ENCODE data around the gene EGFL6.
"Not testable (repeated sequence)": the region's sequence is repeated elsewhere in the genome, so short reads cannot be mapped to it uniquely, and the experiment has no call there.

EGFL6 gene

DNA sequence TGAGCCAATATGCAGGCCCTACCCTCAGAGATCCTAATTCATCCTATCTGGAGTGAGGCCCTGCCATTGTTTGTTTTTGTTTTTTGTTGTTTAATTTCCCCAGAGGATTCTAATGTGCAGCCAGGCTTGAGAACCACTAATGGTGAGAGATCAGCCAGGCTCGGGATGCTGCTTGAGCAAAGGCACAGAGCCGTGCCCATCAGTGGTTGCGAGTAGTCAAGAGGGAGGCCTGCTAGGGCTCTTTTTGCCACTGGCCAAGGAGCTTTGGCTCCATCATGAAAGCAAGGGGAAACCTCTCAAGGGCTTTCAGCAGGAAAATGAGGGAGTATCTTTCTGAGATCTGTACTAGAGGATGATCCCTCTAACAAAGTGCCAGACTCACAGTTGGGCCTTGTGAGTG is 86.3 kb downstream of the EGFL6 start:
- DNase-seq: no peak

DNA sequence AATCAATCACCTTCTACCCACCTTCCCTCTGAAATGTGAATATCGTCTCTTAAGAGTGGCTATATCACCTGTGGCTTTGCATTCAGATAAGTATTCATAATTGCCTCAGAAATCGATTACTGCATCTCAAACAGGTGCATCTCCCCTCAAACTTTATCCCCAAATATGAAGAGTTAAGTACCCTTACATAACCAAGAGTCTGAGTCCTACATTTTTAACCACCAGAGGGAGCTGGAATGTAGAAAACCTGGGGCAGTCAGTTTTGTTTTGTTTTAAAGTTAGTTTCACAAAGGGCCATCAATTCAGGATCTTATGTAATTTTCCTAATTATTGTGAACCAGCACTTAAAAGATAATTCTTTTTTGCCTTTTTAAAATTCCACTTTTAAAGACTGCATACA is 89.2 kb downstream of the EGFL6 start:
- DNase-seq: peak; percentile 77

DNA sequence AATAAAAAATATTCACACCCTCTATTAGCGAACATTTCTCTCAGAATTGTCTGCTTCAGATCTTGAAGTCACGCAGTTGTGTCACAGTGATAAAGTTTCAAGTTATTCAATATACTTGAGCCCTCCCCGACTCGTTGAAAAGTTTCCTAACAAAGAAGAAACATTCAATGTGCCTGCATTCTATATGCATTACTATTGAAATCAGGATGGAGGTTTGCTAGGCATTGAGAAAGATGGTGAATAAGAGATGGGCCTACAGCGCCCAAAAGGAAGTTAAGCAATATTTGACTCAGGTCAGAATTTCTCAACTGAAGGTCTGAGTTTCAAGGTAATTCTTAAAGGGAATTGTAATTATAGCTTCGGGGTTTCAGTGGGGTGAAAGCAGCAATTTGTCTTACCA is 89.7 kb downstream of the EGFL6 start:
- peak; percentile 36 for DNase-seq

DNA sequence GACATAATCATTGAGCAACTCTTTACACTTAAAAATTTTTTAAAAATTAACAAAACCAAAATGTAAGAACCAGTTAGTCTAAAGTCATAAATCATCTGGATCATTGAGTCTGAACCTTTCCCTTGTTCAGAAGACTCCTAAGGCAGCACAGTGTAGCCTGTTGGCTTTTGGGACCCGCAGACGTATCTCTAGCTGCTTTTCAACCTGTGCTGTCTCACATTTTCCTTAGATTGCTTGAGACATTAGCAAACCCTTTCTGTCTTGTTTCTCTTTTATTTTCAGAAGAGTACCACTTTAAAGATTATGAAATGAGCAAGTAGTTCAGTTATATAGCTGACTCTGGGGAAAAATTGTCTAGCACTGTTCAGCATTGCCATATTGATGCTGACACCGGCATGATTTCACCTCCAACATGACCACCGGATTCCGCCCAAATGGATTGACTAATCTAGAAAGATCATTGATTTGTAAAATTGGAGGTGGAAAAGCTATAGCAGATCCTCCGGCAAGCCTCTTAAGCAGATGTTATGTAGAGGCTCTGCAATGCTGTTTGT is 92.4 kb downstream of the EGFL6 start:
- no peak for DNase-seq

DNA sequence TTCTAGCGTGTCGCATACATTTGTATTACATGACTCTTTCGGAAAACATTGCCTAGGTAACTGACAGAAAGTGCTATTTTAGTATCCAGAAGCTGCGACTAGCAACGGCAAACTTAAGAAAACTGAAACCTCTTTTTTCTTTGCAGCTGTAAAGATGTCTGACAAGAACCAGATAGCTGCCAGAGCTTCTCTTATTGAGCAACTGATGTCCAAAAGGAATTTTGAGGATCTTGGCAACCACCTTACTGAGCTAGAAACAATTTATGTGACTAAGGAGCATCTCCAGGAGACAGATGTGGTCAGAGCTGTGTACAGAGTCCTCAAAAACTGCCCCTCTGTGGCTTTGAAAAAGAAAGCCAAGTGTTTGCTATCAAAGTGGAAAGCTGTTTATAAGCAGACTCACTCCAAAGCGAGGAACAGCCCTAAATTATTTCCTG is 93.0 kb downstream of the EGFL6 start:
- no peak for DNase-seq

DNA sequence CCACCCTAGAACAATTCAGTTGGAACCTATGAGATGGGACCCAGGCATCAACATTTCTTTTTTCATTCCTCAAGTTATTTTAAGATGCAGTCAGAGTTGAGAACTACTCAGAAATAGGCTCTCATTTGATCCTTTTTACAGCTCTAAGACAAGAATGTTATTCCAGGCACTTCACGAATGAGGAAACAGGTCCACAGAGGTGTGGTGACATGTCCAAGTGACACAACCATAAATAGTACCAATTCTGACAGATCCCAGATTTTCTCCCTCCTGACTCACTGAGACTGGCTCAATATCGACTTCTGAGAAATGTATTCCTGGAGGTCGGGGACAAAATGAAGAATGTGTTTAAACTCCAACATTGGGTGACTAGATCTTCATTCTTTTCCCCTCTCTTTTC is 94.6 kb downstream of the EGFL6 start:
- DNase-seq: no peak

DNA sequence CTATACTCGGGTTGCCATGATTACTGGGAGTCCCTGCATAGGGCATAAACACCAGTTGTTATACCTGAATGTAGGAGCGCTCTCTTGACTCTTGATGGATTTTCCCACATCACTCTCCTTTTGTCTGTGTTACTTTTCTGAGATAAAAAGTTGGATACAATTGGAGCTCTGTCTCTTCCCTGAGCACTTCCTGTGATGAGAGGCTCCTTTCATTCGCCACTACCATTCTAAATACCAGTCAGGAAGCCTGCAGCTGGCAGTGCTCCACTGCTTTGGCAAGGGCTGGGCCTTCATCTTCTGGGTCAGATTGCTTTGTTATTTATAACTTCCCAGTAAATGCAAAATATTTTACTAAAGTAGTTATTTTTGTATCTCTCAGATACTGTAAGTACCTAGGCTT is 97.4 kb downstream of the EGFL6 start:
- DNase-seq: no peak

DNA sequence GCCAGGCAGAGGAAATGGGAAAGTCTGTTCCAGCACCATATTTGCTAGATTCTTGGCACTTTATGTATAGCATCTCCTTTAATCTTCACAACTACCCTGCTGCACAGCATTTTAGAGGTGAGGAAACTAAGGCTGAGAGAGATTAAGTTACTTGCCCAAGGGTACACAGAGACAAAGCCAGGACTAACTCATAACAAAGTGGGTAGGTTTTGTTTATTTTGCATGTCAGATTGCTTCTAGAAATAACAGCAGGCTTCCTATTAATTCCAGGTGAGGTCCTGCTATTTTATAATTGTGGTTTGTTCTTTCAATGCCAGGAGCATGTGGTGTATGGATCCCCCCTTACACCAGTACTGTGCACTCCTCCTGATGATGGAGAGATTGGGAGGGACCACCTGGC is 98.5 kb downstream of the EGFL6 start:
- DNase-seq: no peak

DNA sequence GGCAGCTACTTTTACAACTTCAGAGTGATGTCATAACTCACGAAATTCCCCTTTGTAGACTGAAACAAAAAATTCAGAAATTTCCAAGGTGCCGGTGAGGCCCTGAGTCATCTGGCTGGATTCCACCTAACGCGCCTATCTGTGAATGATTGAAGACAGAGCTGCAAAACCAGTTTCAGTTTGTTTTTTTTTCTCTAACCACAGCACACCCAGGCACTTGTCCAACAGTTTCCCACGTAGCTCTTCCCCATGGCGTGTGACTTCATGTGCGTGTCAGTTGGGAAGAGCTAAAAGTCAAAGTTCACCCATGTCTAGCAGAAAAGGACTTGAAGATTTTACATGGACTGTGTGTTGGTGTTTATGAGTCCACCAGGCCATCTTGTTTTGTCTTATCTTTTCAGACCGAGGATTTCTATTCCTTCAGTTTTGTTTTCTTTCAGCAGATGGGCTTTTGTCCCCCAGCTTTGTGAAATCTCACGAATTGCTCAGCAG is 99.9 kb downstream of the EGFL6 start:
- DNase-seq: peak; percentile 90

DNA sequence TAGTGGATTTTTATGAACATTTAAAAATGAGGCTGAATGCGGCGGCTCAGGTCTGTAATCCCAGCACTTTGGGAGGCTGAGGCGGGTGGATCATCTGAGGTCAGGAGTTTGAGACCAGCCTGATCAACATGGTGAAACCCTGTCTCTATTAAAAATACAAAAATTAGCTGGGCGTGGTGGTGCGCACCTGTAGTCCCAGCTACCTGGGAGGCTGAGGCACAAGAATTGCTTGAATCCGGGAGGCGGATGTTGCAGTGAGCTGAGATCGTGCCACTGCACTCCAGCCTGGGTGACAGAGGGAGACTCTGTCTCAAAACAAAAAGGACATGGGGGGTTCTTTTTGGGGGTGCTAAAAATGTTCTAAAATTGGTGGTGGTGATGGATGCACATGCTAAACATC is 100.4 kb downstream of the EGFL6 start:
- DNase-seq: not testable (repeated sequence)

DNA sequence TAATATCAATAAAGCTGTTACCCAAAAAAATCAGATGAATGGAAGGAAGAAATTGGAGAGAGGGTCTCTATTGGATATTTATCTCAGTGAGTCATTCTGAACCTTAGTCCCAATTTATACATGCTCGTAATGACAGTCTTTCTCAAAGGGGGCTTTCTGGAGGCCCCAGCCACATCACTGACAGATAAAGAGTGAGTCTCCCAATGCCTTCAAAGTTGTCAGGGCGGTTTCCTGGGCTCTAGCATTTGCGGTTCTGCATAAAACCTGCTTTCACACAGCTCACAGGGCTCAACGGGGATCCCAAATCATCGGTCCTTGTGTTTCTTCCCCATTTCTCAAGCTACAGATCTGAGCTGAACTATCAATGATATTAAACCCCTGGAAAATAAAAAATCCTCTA is 100.8 kb downstream of the EGFL6 start:
- DNase-seq: no peak

DNA sequence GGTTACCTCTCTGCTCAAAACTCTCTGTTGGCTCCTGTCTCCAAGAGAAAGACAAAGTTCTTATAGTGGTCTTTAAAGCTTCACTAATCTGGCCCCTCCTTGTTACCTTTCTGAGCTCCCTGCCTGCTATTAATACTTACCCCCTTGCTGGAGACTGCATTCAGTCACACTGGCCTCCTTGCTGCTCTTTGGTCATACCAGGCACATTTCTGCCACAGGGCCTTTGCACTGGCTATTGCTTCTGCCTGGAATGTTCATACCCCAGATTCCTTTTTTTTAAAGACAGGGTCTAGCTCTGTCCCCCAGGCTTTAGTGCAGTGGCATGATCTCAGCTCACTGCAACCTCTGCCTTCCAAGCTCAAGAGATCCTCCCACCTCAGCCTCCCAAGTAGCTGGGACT is 103.6 kb downstream of the EGFL6 start:
- no peak for DNase-seq

DNA sequence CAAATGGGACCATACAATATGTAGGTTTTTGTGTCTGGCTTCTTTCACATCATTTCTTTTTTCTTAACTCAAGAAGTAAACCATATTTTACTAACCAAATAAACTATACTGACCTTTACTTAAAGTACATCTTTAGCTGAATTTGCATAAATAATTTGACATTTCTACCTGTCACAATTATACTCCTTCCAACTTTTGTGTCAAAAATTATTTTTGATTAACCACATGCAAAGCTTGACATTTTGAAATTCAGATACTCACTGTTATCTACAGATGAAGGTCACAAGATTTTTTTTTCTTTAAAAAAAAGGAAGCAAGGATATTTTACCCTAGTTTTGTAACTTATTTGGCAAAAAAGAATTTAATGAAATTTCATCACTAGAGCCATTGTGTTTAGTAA is 107.5 kb downstream of the EGFL6 start:
- DNase-seq: no peak

DNA sequence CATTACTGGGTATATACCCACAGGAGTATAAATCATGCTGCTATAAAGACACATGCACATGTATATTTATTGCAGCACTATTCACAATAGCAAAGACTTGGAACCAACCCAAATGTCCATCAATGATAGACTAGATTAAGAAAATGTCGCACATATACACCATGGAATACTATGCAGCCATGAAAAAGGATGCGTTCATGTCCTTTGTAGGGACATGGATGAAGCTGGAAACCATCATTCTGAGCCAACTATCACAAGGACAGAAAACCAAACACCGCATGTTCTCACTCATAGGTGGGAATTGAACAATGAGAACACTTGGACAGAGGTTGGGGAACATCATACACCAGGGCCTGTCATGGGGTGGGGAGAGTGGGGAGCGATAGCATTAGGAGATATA is 110.3 kb downstream of the EGFL6 start:
- DNase-seq: not testable (repeated sequence)

DNA sequence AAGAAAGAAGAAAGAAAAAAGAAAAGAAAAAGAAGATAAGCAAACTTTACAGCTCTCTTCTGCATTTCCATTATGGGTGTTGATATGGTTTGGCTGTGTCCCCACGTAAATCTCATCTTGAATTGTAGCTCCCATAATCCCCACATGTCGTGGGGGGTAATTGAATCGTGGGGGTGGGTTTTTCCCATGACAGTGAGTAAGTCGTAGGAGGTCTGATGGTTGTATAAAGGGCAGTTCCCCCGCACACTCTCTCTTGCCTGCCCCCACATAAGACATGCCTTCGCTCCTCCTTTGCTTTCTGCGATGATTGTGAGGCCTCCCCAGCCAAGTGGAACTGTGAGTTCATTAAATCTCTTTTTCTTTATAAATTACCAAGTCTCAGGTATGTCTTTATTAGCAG is 112.2 kb downstream of the EGFL6 start:
- DNase-seq: no peak

All from hematopoietic multipotent progenitor cell treated with erythropoietin and hydrocortisone succinate and interleukin-3 and kit ligand, for 6 days (in vitro differentiated cells).